Measurements from ENCODE around the gene UBA5.

Gene UBA5

DNA sequence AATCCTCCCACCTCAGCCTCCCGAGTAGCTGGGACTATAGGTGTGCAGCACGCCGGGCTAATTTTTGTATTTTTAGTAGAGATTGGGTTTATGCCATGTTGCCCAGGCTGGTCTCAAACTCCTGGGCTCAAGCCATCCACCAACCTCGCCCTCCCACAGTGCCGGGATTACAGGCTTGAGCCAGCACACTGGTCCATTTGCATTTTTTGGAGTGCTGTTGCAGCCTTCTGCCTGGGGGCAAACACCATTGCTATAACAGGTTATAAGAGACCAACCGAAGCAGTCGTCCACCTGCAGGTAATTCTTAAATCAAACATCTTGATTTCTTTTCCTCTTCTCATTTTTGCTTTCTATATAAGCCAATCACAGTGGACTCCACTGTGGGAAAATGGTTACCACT is 35.3 kb upstream of the UBA5 start:
- DNase-seq (ENCODE audit: low read depth) = no peak
- no peak overlapping the region for H3K4me3 ChIP-seq (ENCODE audit: low read depth, low read length)
- in situ Hi-C loops (cut with HindIII; ENCODE audit: low sequenced_read_pairs) = loop anchor here (25.0 kb wide), 1 partner anchor 87 kb away; no protein-coding TSS in a partner anchor
- TF ChIP-seq, protein P1, sequence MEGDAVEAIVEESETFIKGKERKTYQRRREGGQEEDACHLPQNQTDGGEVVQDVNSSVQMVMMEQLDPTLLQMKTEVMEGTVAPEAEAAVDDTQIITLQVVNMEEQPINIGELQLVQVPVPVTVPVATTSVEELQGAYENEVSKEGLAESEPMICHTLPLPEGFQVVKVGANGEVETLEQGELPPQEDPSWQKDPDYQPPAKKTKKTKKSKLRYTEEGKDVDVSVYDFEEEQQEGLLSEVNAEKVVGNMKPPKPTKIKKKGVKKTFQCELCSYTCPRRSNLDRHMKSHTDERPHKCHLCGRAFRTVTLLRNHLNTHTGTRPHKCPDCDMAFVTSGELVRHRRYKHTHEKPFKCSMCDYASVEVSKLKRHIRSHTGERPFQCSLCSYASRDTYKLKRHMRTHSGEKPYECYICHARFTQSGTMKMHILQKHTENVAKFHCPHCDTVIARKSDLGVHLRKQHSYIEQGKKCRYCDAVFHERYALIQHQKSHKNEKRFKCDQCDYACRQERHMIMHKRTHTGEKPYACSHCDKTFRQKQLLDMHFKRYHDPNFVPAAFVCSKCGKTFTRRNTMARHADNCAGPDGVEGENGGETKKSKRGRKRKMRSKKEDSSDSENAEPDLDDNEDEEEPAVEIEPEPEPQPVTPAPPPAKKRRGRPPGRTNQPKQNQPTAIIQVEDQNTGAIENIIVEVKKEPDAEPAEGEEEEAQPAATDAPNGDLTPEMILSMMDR (IDR thresholded peaks at IDR 0.05; ENCODE audit: low read depth, low read length, missing control alignments) = no peak

- no peak overlapping the region for H3K4me3 ChIP-seq (ENCODE audit: low read depth, low read length)
- TF ChIP-seq, protein P1 (IDR thresholded peaks at IDR 0.05; ENCODE audit: low read depth, low read length, missing control alignments) = no peak
- in situ Hi-C loops (cut with HindIII; ENCODE audit: low sequenced_read_pairs) = loop anchor here (25.0 kb wide), 1 partner anchor 88 kb away; no protein-coding TSS in a partner anchor
- no peak for DNase-seq (ENCODE audit: low read depth)
Measured at GRCh38 chr3:132625613-132626012, 34.5 kb upstream of the UBA5 start.

DNA sequence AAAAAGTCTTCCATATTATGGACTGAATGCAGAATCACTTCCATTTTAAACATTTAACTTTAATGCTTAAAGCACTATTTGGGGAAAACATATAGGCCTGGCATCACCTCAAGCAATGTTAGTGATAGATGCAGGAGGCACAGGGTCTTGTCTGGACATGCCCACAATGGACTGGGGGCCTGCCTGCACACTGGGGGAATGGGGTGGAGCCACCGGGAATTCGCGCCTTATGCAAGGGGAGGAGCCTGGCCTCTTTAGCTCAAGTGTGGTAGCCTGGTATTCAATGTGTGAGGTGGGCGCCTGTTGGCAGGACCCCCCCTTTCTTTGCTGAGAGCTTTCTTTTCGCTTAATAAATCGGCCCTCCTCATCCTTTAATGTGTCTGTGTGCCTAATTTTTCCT is 33.2 kb upstream of the UBA5 start:
- in situ Hi-C loops (cut with HindIII; ENCODE audit: low sequenced_read_pairs) = loop anchor here (25.0 kb wide), 1 partner anchor 90 kb away; no protein-coding TSS in a partner anchor
- DNase-seq (ENCODE audit: low read depth) = no peak
- TF ChIP-seq, protein P1 (IDR thresholded peaks at IDR 0.05; ENCODE audit: low read depth, low read length, missing control alignments) = no peak

GRCh38 chr3:132628157-132628556 is 32.0 kb upstream of the UBA5 start:
- H3K4me3 ChIP-seq (ENCODE audit: low read depth, low read length) = no peak overlapping the region
- in situ Hi-C loops (cut with HindIII; ENCODE audit: low sequenced_read_pairs) = loop anchor here (25.0 kb wide), 1 partner anchor 91 kb away; no protein-coding TSS in a partner anchor
- TF ChIP-seq, protein P1 (IDR thresholded peaks at IDR 0.05; ENCODE audit: low read depth, low read length, missing control alignments) = no peak
- DNase-seq (ENCODE audit: low read depth) = no peak

More for the DNA sequence above, 33.2 kb upstream of the UBA5 start:
- no peak overlapping the region for H3K4me3 ChIP-seq (ENCODE audit: low read depth, low read length)

GRCh38 chr3:132629928-132630327 is 30.2 kb upstream of the UBA5 start:
- DNase-seq (ENCODE audit: low read depth) = peak; percentile 24
- TF ChIP-seq, protein P1 (IDR thresholded peaks at IDR 0.05; ENCODE audit: low read depth, low read length, missing control alignments) = no peak
- no peak overlapping the region for H3K4me3 ChIP-seq (ENCODE audit: low read depth, low read length)
- in situ Hi-C loops (cut with HindIII; ENCODE audit: low sequenced_read_pairs) = loop anchor here (25.0 kb wide), 1 partner anchor 93 kb away; no protein-coding TSS in a partner anchor

DNA sequence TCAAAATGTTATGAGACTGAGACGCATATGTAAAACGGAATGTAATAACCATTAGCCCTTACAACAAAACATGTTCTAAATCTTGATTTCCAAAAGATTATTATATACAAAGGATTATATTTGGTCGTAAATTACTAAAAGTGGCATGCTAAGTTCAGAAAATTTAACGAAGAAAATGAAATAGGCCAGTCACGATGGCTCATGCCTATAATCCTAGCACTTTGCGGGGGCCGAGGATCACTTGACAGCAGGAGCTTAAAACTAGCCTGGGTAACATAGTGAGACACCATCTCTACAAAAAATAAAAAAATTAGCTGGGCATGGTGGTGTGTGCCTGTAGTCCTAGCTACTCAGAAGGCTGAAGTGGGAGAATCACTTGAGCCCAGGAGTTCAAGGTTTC is 29.5 kb upstream of the UBA5 start:
- DNase-seq (ENCODE audit: low read depth) = no peak
- in situ Hi-C loops (cut with HindIII; ENCODE audit: low sequenced_read_pairs) = loop anchor here (25.0 kb wide), 1 partner anchor 93 kb away; no protein-coding TSS in a partner anchor
- H3K4me3 ChIP-seq (ENCODE audit: low read depth, low read length) = no peak overlapping the region
- TF ChIP-seq, protein P1 (IDR thresholded peaks at IDR 0.05; ENCODE audit: low read depth, low read length, missing control alignments) = no peak
